ENCODE results near the gene RNF113B.
A peak's percentile ranks its signal among the peaks of the same experiment; 100 is the strongest.

Gene RNF113B

DNA sequence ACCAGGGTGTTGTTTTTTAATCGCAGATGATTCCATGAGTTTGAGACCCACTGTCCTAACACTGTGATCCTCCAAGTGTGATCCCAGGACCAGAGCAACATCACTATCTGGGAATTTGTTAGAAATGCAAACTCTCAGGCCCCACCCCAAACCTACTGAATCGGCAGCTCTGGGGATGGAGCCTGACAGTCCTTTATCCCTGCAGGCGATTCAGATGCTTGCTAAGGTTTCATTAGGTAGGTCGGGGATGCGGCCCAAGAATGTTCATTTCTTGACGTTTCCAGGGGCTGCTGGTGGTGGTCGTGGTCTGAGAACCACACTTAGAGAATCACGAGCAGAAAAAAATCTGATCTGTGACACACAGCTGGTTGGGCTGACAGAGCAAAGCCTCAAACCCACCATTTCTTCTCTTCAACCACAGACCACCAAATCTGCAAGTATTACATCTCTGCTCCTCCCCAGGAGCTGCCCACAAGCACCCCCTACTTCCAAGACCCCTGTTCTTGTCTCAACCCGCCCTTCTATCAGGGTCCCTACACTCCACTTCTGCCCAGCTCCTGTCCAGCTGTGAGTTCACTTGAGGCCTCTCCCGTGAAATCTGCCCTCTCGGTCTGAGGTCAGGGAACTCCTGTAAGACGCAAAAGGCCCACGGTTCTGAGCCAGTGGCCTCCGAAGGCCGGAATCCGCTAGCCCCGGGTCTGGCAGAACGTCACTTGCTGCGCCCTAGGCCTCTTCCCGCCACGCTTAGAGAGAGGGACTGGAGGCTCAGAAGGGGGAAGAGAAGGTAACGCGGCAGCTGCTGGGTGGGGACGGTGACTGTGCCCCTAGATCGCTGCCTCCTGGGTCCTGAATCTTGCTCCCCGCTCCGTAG, 35.3 kb downstream of the RNF113B start:
- DNase-seq (ENCODE audit: low spot score): no peak
- no peak for TF ChIP-seq CTCF (IDR thresholded peaks at IDR 0.05; ENCODE audit: extremely low read depth, missing control alignments)

DNA sequence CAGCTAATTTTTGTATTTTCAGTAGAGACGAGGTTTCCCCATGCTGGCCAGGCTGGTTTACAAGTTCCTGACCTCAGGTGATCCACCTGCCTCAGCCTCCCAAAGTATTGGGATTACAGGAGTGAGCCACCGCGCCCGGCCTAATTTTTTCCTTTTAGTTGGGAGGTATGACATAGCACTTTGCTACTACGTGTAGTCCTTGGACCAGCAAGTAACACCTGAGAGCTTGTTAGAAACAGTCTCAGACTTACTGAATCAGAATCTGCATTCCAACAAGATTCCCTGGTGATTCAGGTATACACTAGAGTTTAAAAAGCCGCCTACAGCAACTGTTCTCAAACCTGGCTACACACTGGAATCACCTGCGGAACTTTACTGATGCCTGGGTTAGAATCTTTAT, 36.0 kb downstream of the RNF113B start:
- no peak for TF ChIP-seq CTCF (IDR thresholded peaks at IDR 0.05; ENCODE audit: extremely low read depth, missing control alignments)
- DNase-seq (ENCODE audit: low spot score): no peak

DNA sequence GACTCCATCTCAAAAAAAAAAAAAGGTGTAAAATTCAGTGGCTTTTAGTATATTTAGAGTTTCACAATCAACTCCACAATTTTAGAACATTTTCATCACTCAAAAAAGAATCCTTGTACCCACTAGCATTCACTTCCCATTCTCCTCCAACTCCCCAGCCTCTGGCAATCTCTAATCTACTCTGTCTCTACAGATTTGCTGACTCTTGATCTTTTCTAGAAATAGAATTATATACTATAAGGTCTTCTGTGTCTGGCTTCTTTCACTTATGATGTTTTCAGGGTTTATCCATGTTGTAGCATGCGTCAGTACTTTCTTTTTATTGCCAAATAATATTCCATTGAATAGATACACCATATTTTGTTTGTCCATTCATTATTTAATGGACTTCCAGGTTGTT, 42.2 kb downstream of the RNF113B start:
- no peak for DNase-seq (ENCODE audit: low spot score)
- TF ChIP-seq CTCF (IDR thresholded peaks at IDR 0.05; ENCODE audit: extremely low read depth, missing control alignments): no peak

DNA sequence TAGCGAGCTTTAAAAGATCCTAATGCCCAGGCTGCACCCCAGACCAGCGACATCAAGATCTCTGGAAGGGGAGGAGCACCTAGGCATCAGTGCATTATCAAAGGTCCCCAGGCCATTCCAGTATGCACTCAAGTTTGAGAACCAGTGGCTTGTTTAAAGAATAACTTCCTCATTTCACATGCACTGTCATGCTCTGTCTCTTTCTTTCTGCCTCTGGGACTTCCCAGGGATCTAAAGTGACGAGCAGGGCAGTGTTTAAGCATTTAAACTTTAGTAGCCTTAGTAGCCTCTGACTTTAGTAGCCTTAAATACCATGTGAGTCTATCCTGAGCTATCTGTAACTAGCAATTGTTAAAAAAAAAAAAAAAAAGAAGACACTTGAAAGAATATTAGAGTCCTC, 43.1 kb downstream of the RNF113B start:
- DNase-seq (ENCODE audit: low spot score): peak; percentile 59
- no peak for TF ChIP-seq CTCF (IDR thresholded peaks at IDR 0.05; ENCODE audit: extremely low read depth, missing control alignments)

GRCh38 chr13:98129059-98129746, 47.9 kb downstream of the RNF113B start:
- no peak for TF ChIP-seq CTCF (IDR thresholded peaks at IDR 0.05; ENCODE audit: extremely low read depth, missing control alignments)
- DNase-seq (ENCODE audit: low spot score): no peak
